NOMO-1 treated with DMSO at 0.1 percent for 48 hours (cell line): Measurements from ENCODE around the gene SHISA8.

Source experiments
- DNase-seq: peaks from one replicate; lab custom pipeline; 2025; ENCODE audit not compliant: unreplicated experiment; lab: John Stamatoyannopoulos, UW

Gene SHISA8

GRCh38 chr22:41915786-41916493 is 1.1 kb upstream of the SHISA8 start:
- no peak for DNase-seq

GRCh38 chr22:41914611-41915034 is 251 bp downstream of the SHISA8 start:
- DNase-seq, result no peak

- DNase-seq, result no peak
These were observed 886 bp downstream of the SHISA8 start for GRCh38 chr22:41913842-41914534.

- DNase-seq, result no peak
These were observed 1.7 kb downstream of the SHISA8 start for GRCh38 chr22:41913040-41913719.

- no peak for DNase-seq
These were observed 2.4 kb downstream of the SHISA8 start for GRCh38 chr22:41912338-41913039.

- DNase-seq, result no peak
These were observed 3.8 kb downstream of the SHISA8 start for GRCh38 chr22:41911001-41911611.

GRCh38 chr22:41910050-41911000 is 4.5 kb downstream of the SHISA8 start:
- no peak for DNase-seq

- DNase-seq, result no peak
These were observed 5.4 kb downstream of the SHISA8 start for GRCh38 chr22:41909310-41910049.

GRCh38 chr22:41908411-41909309 is 6.2 kb downstream of the SHISA8 start:
- peak; percentile 23 for DNase-seq

- DNase-seq, result no peak
These were observed 7.2 kb downstream of the SHISA8 start for GRCh38 chr22:41907436-41908401.

GRCh38 chr22:41906822-41907221 is 8.1 kb downstream of the SHISA8 start:
- no peak for DNase-seq

GRCh38 chr22:41905411-41906202 is 9.3 kb downstream of the SHISA8 start:
- DNase-seq, result no peak

- no peak for DNase-seq
These were observed 10.1 kb downstream of the SHISA8 start for GRCh38 chr22:41904450-41905410.

- DNase-seq, result no peak
These were observed 11.9 kb downstream of the SHISA8 start for GRCh38 chr22:41902932-41903421.

- no peak for DNase-seq
These were observed 12.9 kb downstream of the SHISA8 start for GRCh38 chr22:41902016-41902415.
